Activated CD8-positive, alpha-beta memory T cell treated with anti-CD3 and anti-CD28 coated beads, Interleukin-2, amount 50 U/mL, for 4 hours (primary cell): ENCODE results near the gene RCSD1.
A peak's percentile ranks its signal among the peaks of the same experiment; 100 is the strongest.

Source experiments
- DNase-seq: peaks from one replicate; pipeline ENCODE4 v3.0.0-alpha.2; 2020

RCSD1 gene

GRCh38 chr1:167618789-167619188 lies 11.2 kb upstream of the RCSD1 start:
- no peak for DNase-seq

DNA sequence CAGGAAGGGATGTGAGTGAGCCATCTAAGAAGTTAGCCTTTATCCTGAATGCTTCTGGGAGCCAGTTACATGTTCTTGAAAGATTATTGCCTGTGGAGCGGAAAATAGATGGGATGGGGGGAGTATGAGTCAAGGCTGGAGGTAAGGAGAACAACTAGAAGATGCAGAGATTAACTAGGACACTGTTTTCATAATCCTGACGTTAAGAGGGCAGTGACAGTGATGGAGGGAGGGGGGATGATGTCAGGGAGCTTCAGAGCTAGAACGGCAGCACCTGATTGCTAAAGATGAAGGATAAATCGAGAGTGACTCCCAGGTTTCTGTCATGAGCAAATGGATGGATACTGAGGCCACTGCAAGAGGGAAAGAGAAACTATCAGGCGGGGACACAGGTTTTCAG lies 10.0 kb upstream of the RCSD1 start:
- DNase-seq = no peak

DNA sequence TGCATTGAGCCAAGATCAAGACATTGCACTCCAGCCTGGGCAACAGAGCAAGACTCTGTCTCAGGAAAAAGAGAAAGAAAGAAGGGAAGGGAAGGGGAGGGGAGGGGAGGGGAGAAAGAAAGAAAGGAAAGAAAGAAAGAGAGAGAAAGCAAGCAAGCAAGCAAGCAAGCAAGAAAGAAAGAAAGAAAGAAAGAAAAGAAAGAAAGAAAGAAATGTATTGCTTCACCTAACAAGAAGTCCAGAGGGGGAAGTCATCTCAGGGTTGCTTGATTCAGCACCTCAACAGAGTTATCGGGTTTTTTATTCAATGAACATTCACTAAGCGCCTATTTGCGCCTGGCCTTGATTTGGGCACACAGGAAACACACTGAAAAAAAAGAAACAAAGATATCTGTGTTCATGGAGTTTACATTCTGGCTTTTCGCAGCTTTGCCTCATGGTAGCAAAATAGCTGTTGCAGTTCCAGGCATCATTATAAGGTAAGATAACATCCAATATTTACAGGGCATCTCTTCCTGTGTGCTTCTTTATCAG lies 8.2 kb upstream of the RCSD1 start:
- no peak for DNase-seq

- DNase-seq = no peak
These were observed 6.1 kb upstream of the RCSD1 start for GRCh38 chr1:167623951-167624350.

DNA sequence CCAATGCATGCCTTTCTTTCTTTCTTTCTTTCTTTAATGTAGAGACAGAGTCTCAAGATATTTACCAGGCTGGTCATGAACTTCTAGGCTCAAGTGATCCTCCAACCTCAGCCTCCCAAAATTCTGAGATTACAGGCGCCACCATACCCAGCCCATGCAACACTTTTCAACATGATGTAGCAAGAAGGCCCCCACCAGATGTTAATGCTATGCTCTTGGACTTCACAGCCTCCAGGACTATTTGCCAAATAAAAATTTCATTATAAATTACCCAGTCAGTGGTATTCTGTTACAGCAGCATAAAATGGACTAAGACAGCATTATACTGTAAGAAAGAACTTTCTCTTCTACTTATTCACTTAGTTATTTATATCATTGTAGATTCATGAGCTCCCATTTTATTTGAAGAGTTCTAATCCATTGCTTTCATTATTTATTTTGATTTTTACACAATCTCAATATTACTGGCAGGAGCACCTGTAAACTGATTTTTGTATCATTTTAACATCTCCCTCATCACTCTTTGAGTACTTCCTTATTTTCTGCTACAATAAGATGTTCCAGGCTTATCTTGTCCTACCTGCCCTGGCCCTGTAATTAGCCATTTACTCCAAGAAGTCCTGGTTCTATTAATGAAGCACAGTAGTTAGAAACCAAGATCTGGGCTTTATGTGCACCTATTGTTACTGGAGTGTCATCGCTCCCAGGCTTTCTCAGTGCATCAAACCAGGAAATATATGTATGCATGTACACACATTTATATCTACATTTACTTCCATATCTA lies 4.8 kb upstream of the RCSD1 start:
- no peak for DNase-seq

GRCh38 chr1:167627615-167627864 lies 2.5 kb upstream of the RCSD1 start:
- no peak for DNase-seq

GRCh38 chr1:167627865-167628641 lies 2.0 kb upstream of the RCSD1 start:
- DNase-seq = peak; percentile 58

GRCh38 chr1:167628741-167629515 lies 1.1 kb upstream of the RCSD1 start:
- no peak for DNase-seq

GRCh38 chr1:167630568-167631385 lies 745 bp downstream of the RCSD1 start:
- DNase-seq = no peak

DNA sequence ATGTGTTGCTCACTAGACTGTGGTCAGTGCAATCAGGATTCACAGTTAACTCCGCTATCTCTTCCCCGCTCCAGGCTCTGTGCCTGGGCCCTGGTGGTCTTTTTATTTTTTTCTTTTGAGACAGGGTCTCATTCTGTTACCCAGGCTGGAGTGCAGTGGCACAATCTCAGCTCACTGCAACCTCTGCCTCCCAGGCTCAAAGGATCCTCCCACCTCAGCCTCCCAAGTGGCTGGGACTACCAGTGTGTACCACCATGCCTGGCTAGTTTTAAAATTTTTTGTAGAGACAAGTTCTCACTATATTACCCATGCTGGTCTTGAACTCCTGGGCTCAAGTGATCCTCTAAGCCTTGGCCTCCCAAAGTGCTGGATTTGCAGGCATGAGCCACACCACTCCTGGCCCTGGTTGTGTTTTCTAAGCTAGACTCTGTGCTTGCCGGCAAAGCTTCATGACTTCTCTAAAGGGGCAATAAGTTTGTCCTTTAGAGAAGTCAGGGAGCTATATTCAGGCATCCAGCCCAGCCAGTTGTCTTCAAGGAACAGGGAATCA lies 1.4 kb downstream of the RCSD1 start:
- DNase-seq = no peak

DNA sequence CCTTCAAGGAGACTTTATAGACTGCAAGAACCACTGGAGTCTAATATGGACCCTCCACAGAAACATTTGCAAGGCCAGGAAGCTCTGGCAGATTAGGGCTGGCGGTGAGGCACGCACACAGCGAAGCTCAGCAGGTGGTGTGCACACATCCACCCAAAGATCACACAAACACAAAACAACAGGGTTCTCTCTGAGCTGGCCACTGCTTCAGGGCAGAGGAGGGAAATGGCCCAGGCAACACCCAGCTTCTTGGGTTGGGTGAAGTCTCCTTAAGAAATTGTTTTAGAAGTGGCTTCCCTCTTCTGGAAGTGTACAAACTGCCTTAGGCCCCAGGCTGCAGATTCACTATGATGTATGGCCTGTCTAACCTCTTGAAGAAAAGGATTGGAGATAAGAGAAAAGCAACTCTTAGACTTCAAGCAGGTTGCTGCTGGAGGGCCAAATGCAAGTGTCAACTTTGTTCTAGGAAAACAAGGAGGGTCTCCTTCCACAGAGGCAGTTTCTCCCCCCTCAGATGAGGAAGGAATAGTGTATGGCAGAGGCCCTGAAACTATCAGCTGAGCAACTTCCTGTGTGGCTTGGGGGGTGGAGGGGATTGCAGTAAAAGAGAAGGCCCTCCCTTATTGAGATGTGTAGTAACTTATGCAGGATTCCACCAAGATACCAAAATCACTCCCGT lies 2.0 kb downstream of the RCSD1 start:
- no peak for DNase-seq

DNA sequence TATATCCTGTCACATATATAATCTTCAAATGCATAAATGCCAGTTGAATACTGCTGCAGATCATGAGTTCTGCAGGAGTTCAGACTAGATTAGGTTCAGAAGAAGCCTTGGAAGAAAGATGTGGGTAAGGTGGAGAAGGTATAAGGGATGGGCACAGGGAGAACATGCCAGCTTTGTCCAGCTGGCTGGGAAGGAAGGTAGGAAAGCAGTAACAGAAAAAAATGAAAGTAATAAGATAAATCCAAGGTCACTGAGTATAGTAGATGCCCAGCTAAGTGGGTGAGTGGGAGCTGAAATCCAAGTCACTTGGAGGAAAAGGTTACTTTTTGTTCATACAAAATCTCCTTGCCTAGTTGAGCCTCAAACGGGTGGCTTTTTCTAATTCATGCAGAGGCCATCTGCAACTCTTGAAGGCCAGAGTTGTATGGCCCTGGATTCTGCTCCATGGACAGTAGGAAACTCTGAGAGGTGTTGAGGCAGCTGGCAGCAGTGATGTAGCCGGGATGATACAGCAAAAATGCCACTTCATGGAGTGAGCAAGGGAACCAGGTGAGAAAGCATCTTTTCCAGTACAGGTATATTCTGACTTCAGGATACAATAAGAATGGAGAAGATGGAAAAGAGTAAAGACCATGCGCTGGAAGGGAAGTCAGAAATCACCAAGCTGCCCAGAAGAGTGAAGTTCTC lies 3.4 kb downstream of the RCSD1 start:
- DNase-seq = no peak

GRCh38 chr1:167634435-167634834 lies 4.4 kb downstream of the RCSD1 start:
- no peak for DNase-seq

DNA sequence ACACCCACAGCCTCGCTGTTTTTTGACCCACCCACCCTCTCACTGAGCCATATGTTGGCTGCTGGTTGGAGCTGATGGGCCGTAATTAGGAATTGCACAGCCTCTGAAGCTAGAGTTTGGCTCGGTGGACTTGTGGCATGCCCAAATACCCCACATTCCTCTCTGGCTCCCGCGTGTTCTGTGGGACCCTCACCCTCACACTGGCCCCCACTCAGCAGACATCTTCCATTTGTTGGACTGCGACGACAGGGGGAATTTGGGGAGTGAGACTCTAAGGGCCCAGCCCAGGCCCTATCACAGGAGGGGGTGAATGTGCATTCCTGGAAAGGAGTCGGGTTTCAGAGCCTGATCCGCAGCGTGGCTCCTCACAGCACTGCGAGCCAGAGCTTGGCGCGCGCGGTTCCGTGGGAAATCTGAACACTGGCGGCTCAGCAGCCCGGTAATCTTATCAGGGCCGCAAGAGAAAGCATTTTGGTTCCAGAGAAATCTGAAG lies 5.2 kb downstream of the RCSD1 start:
- no peak for DNase-seq

GRCh38 chr1:167635941-167636340 lies 5.9 kb downstream of the RCSD1 start:
- DNase-seq = no peak

DNA sequence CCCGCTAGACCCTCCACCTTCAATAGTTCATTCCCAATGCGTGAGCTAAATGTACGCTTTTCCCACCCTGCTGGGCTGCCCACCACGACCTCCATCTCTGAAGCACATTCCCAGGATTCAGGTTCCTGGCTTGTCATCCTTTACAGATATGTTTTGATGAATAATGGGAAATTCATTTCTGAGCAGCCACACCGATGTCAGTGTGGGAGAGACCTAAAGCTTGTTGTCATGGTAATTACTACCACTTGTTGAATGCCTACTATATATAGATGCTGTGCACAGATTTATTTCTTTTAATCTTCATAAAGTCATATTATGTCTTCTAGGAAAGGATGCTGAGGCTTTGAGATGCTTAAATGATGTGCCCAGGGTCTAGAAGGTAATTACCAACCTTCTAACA lies 8.0 kb downstream of the RCSD1 start:
- DNase-seq = no peak

- no peak for DNase-seq
These were observed 10.0 kb downstream of the RCSD1 start for GRCh38 chr1:167640051-167640450.

- no peak for DNase-seq
These were observed 11.9 kb downstream of the RCSD1 start for GRCh38 chr1:167641786-167642500.

GRCh38 chr1:167642501-167642826 lies 12.4 kb downstream of the RCSD1 start:
- DNase-seq = no peak

DNA sequence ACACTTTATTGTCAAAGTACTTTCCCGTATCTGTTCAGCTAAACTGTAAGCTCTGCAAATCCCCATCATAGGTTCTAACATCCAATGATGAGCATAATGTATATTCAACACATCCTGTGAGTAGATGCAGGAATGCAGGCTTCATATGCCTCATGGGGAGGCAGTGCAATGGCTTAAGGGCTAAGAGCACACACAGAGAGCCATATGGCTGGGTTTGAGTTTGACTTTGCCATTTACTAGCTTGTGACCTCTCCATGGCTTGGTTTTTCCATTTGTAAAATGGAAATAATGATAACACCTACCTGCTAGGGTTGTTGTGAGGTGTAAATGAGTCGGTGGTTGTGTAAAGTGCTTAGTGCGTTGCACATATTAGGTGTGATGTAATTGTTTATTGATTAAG lies 13.4 kb downstream of the RCSD1 start:
- DNase-seq = no peak

- DNase-seq = no peak
These were observed 14.5 kb downstream of the RCSD1 start for GRCh38 chr1:167644551-167644950.
